GM21723 (cell line): ENCODE results near the gene NTMT1.
"Not testable (repeated sequence)": the region's sequence is repeated elsewhere in the genome, so short reads cannot be mapped to it uniquely, and the experiment has no call there.

Source experiments
- ATAC-seq: cut with Tn5 transposase; IDR thresholded peaks from one replicate; pipeline ENCODE4 v1.9.1; 2021; ENCODE audit warnings: mild to moderate bottlenecking, moderate library complexity; ENCODE audit not compliant: unreplicated experiment

Gene NTMT1

DNA sequence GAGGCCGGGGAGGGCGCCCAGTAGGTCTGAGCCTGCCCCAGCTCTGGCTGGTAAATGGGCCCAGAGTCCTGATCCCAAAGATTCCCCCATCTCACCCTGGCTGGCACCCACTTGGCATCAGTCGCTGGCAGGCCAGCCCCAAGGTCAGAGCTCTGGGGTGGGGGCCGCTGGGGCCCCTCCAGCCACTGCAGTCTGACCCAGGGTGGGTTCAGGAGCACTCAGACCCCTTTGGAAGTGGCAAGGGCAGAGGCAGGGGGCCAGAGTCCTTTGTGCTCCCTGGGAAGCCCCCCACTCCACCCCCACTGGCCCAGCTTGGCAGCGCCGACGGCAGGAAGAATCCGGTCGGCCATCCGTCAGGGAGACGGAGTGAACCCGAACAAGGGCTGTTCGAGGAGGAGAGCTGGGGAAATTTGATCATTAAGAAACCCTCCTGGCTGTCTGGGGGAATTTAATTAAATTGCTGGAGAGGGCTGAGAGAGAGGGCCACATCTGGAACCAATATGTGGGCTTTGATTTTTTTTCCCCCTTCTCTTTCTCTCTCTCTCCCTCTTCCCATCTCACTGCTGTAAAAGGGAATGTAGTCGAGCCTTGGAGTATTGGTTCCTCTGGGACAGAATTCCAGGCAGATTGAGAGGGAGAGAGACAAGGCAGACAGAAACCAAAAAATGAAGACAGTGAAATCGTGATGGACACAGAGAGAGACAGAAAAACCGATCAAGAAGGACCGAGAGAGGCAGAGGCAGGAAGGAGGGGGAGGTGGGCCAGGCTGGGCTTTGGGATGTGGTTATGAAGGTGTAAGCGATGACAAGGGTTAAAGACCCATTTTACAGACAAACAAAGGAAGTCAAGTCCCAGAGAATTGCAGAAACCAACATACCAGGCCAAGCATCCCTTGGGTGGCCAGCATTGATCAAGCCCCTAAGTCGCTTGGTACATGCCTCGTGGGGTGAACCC is 24.0 kb downstream of the NTMT1 start:
- ATAC-seq = no peak

DNA sequence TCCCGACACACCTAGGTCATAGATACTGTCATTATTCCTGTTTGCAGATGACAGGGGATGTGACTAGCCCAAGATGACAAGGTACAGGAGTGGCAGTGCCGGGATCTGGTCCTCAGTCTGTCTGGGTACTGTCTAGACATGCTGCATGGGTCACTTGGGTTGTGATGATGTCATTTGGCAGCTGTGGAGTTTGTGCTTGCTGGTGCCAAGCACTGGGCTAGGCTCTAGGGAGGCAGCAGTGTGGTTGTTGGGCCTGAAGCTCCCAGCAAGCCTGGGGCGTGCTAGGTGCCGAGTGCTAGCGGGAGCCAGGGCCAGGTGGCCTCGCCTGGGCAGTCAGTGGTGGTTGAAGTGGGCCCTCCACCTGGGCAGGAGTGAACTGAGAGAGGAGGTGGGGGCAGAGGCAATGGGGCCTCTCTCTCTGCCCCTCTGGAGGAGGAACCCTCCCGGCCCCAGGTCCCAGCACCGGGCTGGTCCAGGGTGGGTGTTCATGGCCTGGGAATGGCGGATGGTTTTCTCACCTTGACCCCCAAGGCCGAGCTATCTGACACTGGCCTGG is 24.8 kb downstream of the NTMT1 start:
- ATAC-seq = no peak

GRCh38 chr9:129653823-129654553 is 28.0 kb downstream of the NTMT1 start:
- no peak for ATAC-seq

GRCh38 chr9:129654554-129655040 is 28.6 kb downstream of the NTMT1 start:
- ATAC-seq = no peak

DNA sequence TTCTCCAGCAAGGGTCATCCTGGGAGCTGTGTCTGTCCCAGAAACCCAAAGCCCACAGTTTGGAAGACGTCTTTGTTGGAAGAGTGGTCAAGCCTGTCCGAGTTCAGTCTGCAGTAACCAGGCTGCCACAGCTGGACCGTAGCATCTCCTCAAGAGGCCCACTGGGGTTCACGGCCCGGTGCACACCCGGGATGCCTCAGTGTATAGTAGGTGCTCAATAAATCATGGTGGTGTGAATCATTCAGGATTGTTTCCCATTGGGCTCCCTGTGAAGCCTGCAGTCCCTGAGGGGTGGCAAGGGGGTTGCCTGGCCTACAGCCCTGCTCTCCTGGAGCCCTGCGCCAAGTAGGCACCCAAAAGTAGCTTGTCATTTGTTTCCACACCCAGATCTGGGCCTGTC is 29.2 kb downstream of the NTMT1 start:
- ATAC-seq = no peak

DNA sequence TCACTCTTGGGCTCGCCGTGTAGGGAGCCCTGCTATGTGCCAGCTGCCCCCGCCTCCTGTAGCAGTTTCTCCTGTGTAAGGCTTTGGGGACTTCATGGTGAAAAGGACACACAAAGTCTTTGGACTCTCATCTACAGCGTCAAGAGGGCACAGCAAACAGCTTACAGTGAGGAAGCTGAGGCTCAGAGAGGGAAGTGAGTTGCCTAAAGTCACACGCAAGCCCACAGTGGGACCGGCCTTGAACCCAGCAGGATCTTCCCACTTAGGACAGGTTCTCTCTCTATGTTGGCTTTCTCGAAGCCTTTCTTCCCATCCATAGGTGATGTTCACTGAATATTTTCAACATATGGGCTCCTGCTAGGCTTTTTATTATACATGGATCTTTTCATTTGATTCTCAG is 29.7 kb downstream of the NTMT1 start:
- ATAC-seq = no peak

- no peak for ATAC-seq
These were observed 30.9 kb downstream of the NTMT1 start for GRCh38 chr9:129656795-129657390.

- ATAC-seq = no peak
These were observed 35.1 kb downstream of the NTMT1 start for GRCh38 chr9:129661029-129661428.

GRCh38 chr9:129662239-129662638 is 36.3 kb downstream of the NTMT1 start:
- not testable (repeated sequence) for ATAC-seq

GRCh38 chr9:129664746-129665388 is 38.9 kb downstream of the NTMT1 start:
- ATAC-seq = no peak

- ATAC-seq = no peak
These were observed 39.4 kb downstream of the NTMT1 start, which contains the start of gene PRRX2 for GRCh38 chr9:129665389-129665775. Gene PRRX2, plus strand, starts transcription at chr9:129665647. Its CDS starts 221 bp downstream, at chr9:129665868.

- no peak for ATAC-seq
These were observed 40.0 kb downstream of the NTMT1 start for GRCh38 chr9:129665814-129666520.

- ATAC-seq = no peak
These were observed 40.6 kb downstream of the NTMT1 start for GRCh38 chr9:129666575-129666974.

GRCh38 chr9:129667378-129667777 is 41.4 kb downstream of the NTMT1 start:
- no peak for ATAC-seq

GRCh38 chr9:129667850-129668249 is 41.9 kb downstream of the NTMT1 start:
- ATAC-seq = no peak

- ATAC-seq = no peak
These were observed 43.3 kb downstream of the NTMT1 start for GRCh38 chr9:129669141-129669718.

- ATAC-seq = no peak
These were observed 44.0 kb downstream of the NTMT1 start for GRCh38 chr9:129669946-129670345.

- ATAC-seq = no peak
These were observed 45.1 kb downstream of the NTMT1 start for GRCh38 chr9:129671065-129671464.

- no peak for ATAC-seq
These were observed 45.6 kb downstream of the NTMT1 start for GRCh38 chr9:129671519-129671918.

DNA sequence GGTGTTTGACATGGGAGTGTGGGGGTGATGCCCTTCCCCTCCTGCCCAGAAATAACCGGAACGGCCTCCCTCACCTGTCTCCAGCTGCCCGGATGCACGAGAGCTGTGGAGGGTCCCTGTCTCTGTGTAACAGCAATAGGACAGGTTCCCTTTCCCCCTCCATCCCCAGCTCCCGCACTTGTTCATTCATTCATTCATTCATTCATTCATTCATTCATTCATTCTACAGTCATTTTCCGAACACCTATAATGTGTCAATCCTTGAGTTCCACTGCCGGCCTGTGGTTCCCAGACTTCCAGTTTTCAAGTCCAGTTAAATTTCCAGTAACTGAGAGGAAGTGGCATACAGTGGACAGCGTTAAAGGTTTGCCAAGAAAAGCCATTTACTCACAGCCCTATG is 46.7 kb downstream of the NTMT1 start:
- ATAC-seq = no peak
